Measurements from ENCODE around the gene BMP6.

DNA sequence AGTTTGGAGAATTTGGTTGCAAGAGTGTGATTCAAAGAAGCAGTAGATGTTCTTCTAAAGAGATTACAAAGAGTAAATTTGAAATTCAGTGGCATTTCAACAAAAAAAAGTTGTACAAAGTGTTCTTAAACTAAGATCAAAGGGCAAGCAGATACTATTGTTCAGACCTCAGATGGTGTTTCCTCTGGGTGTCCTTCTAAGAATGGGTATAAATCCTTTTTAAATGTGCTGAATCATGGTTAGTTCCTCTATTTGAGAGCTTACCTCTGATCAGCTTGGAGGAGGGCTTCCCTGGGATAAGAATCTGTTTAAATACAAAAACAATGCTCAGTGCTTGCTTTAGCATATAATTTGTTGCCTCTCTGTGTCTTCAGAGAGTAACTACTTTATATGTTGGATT is 6.3 kb downstream of the BMP6 start:
- TF ChIP-seq CTCF (IDR thresholded peaks at IDR 0.05) (no peak), ZFX (IDR thresholded peaks at IDR 0.05; ENCODE audit: borderline replicate concordance) (no peak)

Measured in 22Rv1 (cell line).